IMR-90 (cell line): ENCODE results near the gene SEMG2. TPM values are rescaled to one million over a fixed set of nuclear protein-coding genes. Genes with fewer than 3 reads are reported as not detected.

Experiments used
- ATAC-seq: fragments of 200-7000 bp; cut with Tn5 transposase; 2 replicates; pipeline ENCODE4 v1.9.1; 2020; ENCODE audit warnings: low read depth, mild to moderate bottlenecking, moderate library complexity
- BruUV-seq: library from RNA; stranded (reverse); fragments of 400-500 nt; replicated peaks from 2 replicates; lab custom pipeline; 2021; lab: Mats Ljungman, UMichigan
- CTCF ChIA-PET: fragments of 300-600 bp; formaldehyde crosslinking; extraction: SDS; loops from one replicate; lab custom pipeline; 2021; ENCODE audit warnings: antibody characterized with exemption; lab: Yijun Ruan, JAX
- POLR2A ChIA-PET: fragments of 300-600 bp; sonication (Branson Sonifier 250); formaldehyde crosslinking; loops from one replicate; lab custom pipeline; 2022; ENCODE audit warnings: antibody characterized with exemption; ENCODE audit not compliant: unreplicated experiment; lab: Charles Lee
- DNase-seq: peaks from one replicate; pipeline ENCODE4 v3.0.0; 2013
- H2AFZ ChIP-seq: replicated peaks from 2 replicates; pipeline ENCODE3; 2013; ENCODE audit warnings: low read length, mild to moderate bottlenecking; ENCODE audit not compliant: poor library complexity
- H2AK5ac ChIP-seq: 2 replicates; pipeline ENCODE4 v1.6.1; 2013; ENCODE audit warnings: low read depth, low read length, inconsistent platforms
- H2AK9ac ChIP-seq: replicated peaks from 2 replicates; pipeline ENCODE3; 2013; ENCODE audit warnings: mild to moderate bottlenecking, low read depth, low read length, moderate library complexity; ENCODE audit not compliant: poor library complexity
- H2BK120ac ChIP-seq: 2 replicates; pipeline ENCODE4 v1.6.1; 2013; ENCODE audit warnings: low read depth, low read length, inconsistent platforms
- H2BK15ac ChIP-seq: 3 replicates; pipeline ENCODE4 v1.6.1; 2013; ENCODE audit warnings: low read depth, low read length, inconsistent platforms
- H2BK20ac ChIP-seq: 2 replicates; pipeline ENCODE4 v1.6.1; 2013; ENCODE audit warnings: low read depth, mild to moderate bottlenecking, inconsistent platforms, low read length, moderate library complexity
- H2BK5ac ChIP-seq: 2 replicates; pipeline ENCODE4 v1.6.1; 2013; ENCODE audit warnings: mild to moderate bottlenecking, low read depth, low read length, inconsistent platforms; ENCODE audit not compliant: poor library complexity, severe bottlenecking
- H3K14ac ChIP-seq: replicated peaks from 2 replicates; pipeline ENCODE4 v1.6.1; 2013; ENCODE audit warnings: low read depth, low read length, inconsistent platforms
- H3K18ac ChIP-seq: 2 replicates; pipeline ENCODE4 v1.6.1; 2013; ENCODE audit warnings: low read depth, low read length, control low read depth
- H3K23ac ChIP-seq: 2 replicates; pipeline ENCODE4 v1.6.1; 2013; ENCODE audit warnings: low read depth, low read length, inconsistent platforms
- H3K27ac ChIP-seq: 2 replicates; pipeline ENCODE4 v1.5.1; 2013; ENCODE audit warnings: mild to moderate bottlenecking, control low read depth, low read length; ENCODE audit not compliant: insufficient read depth
- H3K27me3 ChIP-seq: 2 replicates; pipeline ENCODE4 v1.6.1; 2013; ENCODE audit warnings: low read length; ENCODE audit not compliant: control insufficient read depth, insufficient read depth
- H3K36me3 ChIP-seq: 2 replicates; pipeline ENCODE4 v1.6.1; 2013; ENCODE audit warnings: low read length, mixed read lengths; ENCODE audit not compliant: control insufficient read depth, insufficient read depth
- H3K4ac ChIP-seq: 2 replicates; pipeline ENCODE4 v1.6.1; 2013; ENCODE audit warnings: low read depth, low read length, inconsistent platforms
- H3K4me1 ChIP-seq: 2 replicates; pipeline ENCODE4 v1.6.1; 2013; ENCODE audit warnings: low read length, mixed read lengths; ENCODE audit not compliant: control insufficient read depth, insufficient read depth
- H3K4me2 ChIP-seq: 2 replicates; pipeline ENCODE4 v1.6.1; 2013; ENCODE audit warnings: low read depth, mild to moderate bottlenecking, control low read depth, low read length, moderate library complexity
- H3K4me3 ChIP-seq: 2 replicates; pipeline ENCODE4 v1.5.1; 2013; ENCODE audit warnings: low read depth, mild to moderate bottlenecking, control low read depth, low read length, moderate library complexity; ENCODE audit not compliant: insufficient read depth
- H3K56ac ChIP-seq: 2 replicates; pipeline ENCODE4 v1.6.1; 2013; ENCODE audit warnings: low read length, inconsistent platforms; ENCODE audit not compliant: insufficient read depth; ENCODE audit errors: extremely low read depth
- H3K79me1 ChIP-seq, 2 experiments: 2 replicates each; pipeline ENCODE4 v1.6.1; 2013; ENCODE audit warnings: low read length in 2 of 2, inconsistent platforms in 1 of 2, low read depth in 1 of 2
- H3K9ac ChIP-seq: 2 replicates; pipeline ENCODE4 v1.6.1; 2013; ENCODE audit warnings: low read depth, low read length, control low read depth
- H3K9me1 ChIP-seq: 2 replicates; pipeline ENCODE4 v1.6.1; 2013; ENCODE audit warnings: low read length, inconsistent platforms; ENCODE audit not compliant: insufficient read depth
- H3K9me3 ChIP-seq: 2 replicates; pipeline ENCODE4 v1.6.1; 2013; ENCODE audit warnings: low read length; ENCODE audit not compliant: control insufficient read depth, insufficient read depth
- H4K20me1 ChIP-seq: 2 replicates; pipeline ENCODE4 v1.6.1; 2013; ENCODE audit warnings: low read length, inconsistent platforms; ENCODE audit not compliant: insufficient read depth
- H4K5ac ChIP-seq: 2 replicates; pipeline ENCODE4 v1.6.1; 2013; ENCODE audit warnings: mild to moderate bottlenecking, low read depth, low read length, control low read depth
- H4K8ac ChIP-seq, 2 experiments: 2 replicates each; pipeline ENCODE4 v1.6.1; 2013; ENCODE audit warnings: low read depth in 2 of 2, low read length in 2 of 2, control low read depth in 1 of 2, inconsistent platforms in 1 of 2
- H4K91ac ChIP-seq: 2 replicates; pipeline ENCODE4 v1.6.1; 2013; ENCODE audit warnings: low read depth, low read length, inconsistent platforms; ENCODE audit not compliant: insufficient read depth
- CEBPB ChIP-seq: IDR thresholded peaks from 2 replicates; pipeline ENCODE4 v1.6.1; 2012; ENCODE audit warnings: low read depth, low read length, improper control_type of control experiment
- CTCF ChIP-seq: conservative IDR thresholded peaks from 2 replicates; pipeline ENCODE4 v1.5.1; 2012; ENCODE audit warnings: mild to moderate bottlenecking, low read depth, low read length, improper control_type of control experiment
- ELK1 ChIP-seq: fragments of 150-350 bp; IDR thresholded peaks from 2 replicates; pipeline ENCODE4 v1.6.1; 2016; ENCODE audit warnings: low read depth, mild to moderate bottlenecking, low read length, moderate library complexity, borderline replicate concordance
- RFX5 ChIP-seq: IDR thresholded peaks from 2 replicates; pipeline ENCODE4 v1.8.0; 2012; ENCODE audit warnings: low read depth, mild to moderate bottlenecking, low read length, moderate library complexity
- SMC3 ChIP-seq: fragments of 150-350 bp; IDR thresholded peaks from 2 replicates; pipeline ENCODE4 v1.6.1; 2016; ENCODE audit warnings: low read depth, mild to moderate bottlenecking, antibody characterized with exemption, low read length, moderate library complexity
- USF2 ChIP-seq: fragments of 150-350 bp; IDR thresholded peaks from 2 replicates; pipeline ENCODE4 v1.6.1; 2017; ENCODE audit warnings: mild to moderate bottlenecking, antibody characterized with exemption, low read length, low read depth
- WGBS, 2 experiments: methylation state at CpG; one replicate each; pipeline versions ENCODE4 v1.1.5 to v1.1.7; 2013; ENCODE audit warnings: missing lambda C conversion rate in 2 of 2; ENCODE audit not compliant: insufficient read length in 1 of 2; ENCODE audit errors: extremely low coverage in 2 of 2; 5-methylcytosine and 5-hydroxymethylcytosine counted together
- dilution Hi-C: fragments of 300-500 bp; cut with HindIII; formaldehyde crosslinking; loops from one replicate; pipeline ENCODE4 v1.14.3; 2018; ENCODE audit warnings: low sequenced_read_pairs; ENCODE audit not compliant: unreplicated experiment
- in situ Hi-C: fragments of 300-500 bp; cut with MboI; formaldehyde crosslinking; loops from 3 replicates; pipeline ENCODE4 v1.14.3; 2019; ENCODE audit warnings: low sequenced_read_pairs, inconsistent platforms, mixed read lengths
- intact Hi-C: fragments of 100-400 bp; cut with micrococcal nuclease; formaldehyde crosslinking; loops from 2 replicates; pipeline ENCODE4 v1.10.0; 2022
- polyA plus RNA-seq, 3 experiments: library from polyadenylated mRNA; depleted of rRNA; stranded (reverse); fragments of >200 nt; gene quantifications; 2 replicates each; pipeline ENCODE4 v1.2.3, GENCODE V29; 2012; ENCODE audit warnings: low replicate concordance in 1 of 3
- total RNA-seq: library from RNA; depleted of rRNA; stranded (reverse); fragments of >200 nt; gene quantifications from 2 replicates; pipeline ENCODE4 v1.2.3, GENCODE V29; 2012

SEMG2 gene
- total and polyA plus RNA-seq, 2 of the 4 experiments (the other 2 are of a cell fraction), result not detected

- intact Hi-C loops, result no loop called here
- no peak overlapping the region for H3K23ac ChIP-seq
- H4K5ac ChIP-seq, result no peak overlapping the region
- no peak overlapping the region for H3K56ac ChIP-seq
- H2BK15ac ChIP-seq, result no peak overlapping the region
- no peak overlapping the region for H3K18ac ChIP-seq
- no peak overlapping the region for H2BK5ac ChIP-seq
- ATAC-seq (no peak), DNase-seq (no peak)
- CTCF ChIA-PET, result no interaction called here
- no peak overlapping the region for H3K27ac ChIP-seq
- POLR2A ChIA-PET, result no interaction called here
- no peak overlapping the region for H3K9ac ChIP-seq
- H3K14ac ChIP-seq, result no peak overlapping the region
- no TSS peak for BruUV-seq
- H3K36me3 ChIP-seq, result no peaks in the 10 kb centered on the region
- H4K91ac ChIP-seq, result no peak overlapping the region
- H3K79me1 ChIP-seq, result no peaks in the 10 kb centered on the region
- H3K9me1 ChIP-seq, result no peaks in the 10 kb centered on the region
- WGBS, 2 experiments, result no CpG with 5 or more reads among the region's 2 CpGs
- no peaks in the 10 kb centered on the region for H3K27me3 ChIP-seq
- H2AK5ac ChIP-seq, result no peak overlapping the region
- no peak overlapping the region for H4K8ac ChIP-seq
- no peak overlapping the region for H3K4ac ChIP-seq
- no peak overlapping the region for H3K4me3 ChIP-seq
- in situ Hi-C loops, result no loop called here
- no peak for TF ChIP-seq CEBPB
- TF ChIP-seq CTCF, result no peak
- TF ChIP-seq ELK1, result no peak
- TF ChIP-seq SMC3, result no peak
- no peak for TF ChIP-seq RFX5
- no peak for TF ChIP-seq USF2
- dilution Hi-C loops, result no loop called here
- H3K4me1 ChIP-seq, result no peaks in the 10 kb centered on the region
- no peak overlapping the region for H2BK120ac ChIP-seq
- H3K9me3 ChIP-seq, result no peaks in the 10 kb centered on the region
- H2BK20ac ChIP-seq, result no peak overlapping the region
- no peak overlapping the region for H2AFZ ChIP-seq
- no peak overlapping the region for H2AK9ac ChIP-seq
- no peaks in the 10 kb centered on the region for H4K20me1 ChIP-seq
- no peak overlapping the region for H3K4me2 ChIP-seq
Measured at GRCh38 chr20:45218636-45219035, 2.5 kb upstream of the SEMG2 start.
